HG03095 (cell line): ENCODE results near the gene DLG2.
A peak's percentile ranks its signal among the peaks of the same experiment; 100 is the strongest.
"Not testable (repeated sequence)": the region's sequence is repeated elsewhere in the genome, so short reads cannot be mapped to it uniquely, and the experiment has no call there.

Source experiments
- ATAC-seq: cut with Tn5 transposase; IDR thresholded peaks from one replicate; pipeline ENCODE4 v1.9.1; 2021; ENCODE audit warnings: moderate library complexity; ENCODE audit not compliant: unreplicated experiment

DLG2 gene

DNA sequence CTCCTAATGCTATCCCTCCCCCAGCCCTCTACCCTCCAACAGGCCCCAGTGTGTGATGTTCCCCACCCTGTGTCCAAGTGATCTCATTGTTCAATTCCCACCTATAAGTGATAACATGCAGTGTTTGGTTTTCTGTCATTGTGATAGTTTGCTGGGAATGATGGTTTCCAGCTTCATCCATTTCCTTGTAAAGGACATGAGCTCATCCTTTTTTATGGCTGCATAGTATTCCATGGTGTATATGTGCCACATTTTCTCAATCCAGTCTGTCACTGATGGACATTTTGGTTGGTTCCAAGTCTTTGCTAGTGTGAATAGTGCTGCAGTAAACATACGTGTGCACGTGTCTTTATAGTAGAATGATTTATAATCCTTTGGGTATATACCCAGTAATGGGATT, 277.6 kb downstream of the DLG2 start:
- not testable (repeated sequence) for ATAC-seq

- no peak for ATAC-seq
Measured at GRCh38 chr11:85348945-85349344, 278.2 kb downstream of the DLG2 start.

DNA sequence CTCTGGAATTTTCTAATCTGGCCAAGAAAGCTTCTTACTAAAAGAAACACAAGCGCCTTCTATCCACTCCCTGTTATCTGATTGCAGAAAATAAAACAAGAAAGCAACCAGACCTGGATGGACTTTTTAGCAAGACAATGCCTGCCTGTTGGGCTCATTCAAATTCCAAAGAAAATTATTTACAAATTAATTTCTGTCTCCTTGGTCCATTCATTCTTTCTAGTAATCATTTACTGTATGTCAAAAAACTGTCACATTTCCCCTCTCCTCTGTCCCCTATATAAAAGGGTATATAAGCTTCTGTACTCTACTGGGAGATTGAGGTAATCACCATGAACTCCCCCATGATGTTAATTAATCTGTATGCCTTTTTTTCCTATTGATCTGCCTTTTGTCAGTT, 279.9 kb downstream of the DLG2 start:
- ATAC-seq: no peak

GRCh38 chr11:85346484-85346883, 280.7 kb downstream of the DLG2 start:
- no peak for ATAC-seq

- ATAC-seq: not testable (repeated sequence)
Measured at GRCh38 chr11:85340846-85341245, 286.3 kb downstream of the DLG2 start.

GRCh38 chr11:85318573-85318972, 308.6 kb downstream of the DLG2 start:
- no peak for ATAC-seq

DNA sequence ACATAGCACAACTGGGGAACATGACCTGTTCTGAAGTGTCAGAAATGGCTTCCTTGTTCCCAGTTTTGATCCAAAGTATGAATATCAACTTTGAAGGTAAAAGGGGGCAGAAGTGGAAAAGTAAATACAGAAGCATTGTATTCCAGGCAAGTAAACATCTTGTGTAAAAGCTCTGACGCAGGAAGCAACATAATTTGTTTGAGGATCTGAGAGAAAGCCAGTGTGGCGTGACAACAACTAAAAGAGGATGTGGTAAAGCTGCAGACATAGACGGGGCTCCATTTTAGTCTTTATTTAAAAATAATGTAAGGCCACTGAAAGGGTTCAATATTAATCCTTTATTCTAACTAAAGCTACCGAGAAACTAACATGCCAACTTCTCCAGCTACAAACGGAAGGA, 310.2 kb downstream of the DLG2 start:
- ATAC-seq: peak; percentile 99

DNA sequence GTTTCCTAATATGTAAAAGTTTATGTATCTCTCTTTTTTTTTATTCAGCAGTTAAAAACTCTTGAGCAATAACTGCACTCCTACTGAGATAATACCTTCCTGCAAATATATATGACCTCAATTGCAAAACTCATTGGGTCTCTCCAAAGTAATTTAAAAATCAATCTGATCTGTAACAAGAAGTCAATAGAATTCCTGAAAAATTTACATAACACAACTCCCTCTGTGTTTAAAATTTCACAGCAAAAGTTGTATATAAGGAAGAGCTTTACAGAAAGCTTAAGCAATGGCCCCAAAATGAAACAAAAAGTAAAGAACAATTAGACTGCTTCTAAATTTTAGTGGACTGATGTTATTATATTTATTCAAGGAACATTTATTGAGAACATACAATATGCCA, 313.4 kb downstream of the DLG2 start:
- ATAC-seq: no peak

- no peak for ATAC-seq
Measured at GRCh38 chr11:85310479-85310878, 316.7 kb downstream of the DLG2 start.

DNA sequence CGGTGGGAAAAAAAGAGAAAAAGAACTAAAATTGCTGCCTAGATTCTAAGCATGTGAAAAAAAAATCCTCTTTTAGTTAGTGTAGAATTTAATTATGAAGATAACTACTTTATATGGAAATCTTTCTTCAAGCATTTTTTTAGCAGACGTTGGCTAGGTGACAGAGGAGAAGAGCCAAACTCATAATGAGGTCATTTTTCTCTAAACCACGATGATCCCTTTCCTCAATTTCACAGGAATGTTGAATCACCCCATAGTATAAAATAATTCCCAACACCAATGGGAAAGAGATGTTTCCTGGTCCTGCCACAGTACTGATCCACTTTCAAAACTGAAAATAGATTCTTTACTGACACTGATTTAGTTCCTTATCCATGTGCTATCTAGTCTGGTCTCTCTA, 319.8 kb downstream of the DLG2 start:
- ATAC-seq: no peak

DNA sequence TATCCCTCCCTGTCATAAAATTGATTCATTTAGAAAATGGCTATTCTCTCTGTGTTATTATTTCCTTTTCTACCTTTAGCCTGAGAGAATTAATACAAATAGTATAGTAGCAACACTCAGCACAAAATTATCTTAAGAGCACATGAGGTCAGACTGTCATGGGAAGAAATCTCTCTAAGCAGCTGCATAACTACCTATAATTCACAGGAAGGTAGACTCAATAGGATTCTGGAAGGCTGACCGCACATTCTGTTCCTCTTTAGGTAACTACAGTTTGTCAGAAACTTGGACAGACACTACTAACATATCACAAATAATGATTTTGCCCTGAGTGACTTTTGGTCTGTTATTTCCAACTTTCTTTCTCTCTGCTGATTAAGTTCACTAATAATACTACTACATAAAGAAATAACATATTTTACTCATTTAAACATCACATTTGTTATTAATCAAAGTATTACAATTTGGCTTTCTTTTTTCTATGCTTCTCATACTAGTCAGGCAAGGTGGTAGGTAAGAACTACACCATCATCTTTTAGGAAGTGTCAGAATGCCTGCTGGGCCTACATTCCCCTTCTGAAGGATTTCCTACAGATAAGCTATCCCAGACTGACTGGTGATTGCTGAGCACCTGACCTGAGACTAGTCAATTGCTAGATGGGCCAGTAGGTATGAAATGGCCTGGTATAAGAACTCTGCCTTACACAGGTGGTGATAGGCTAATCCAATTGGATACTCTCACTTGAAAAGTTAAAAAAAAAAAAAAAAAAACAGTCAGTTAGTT, 325.1 kb downstream of the DLG2 start:
- ATAC-seq: no peak

- ATAC-seq: no peak
Measured at GRCh38 chr11:85299258-85299942, 327.7 kb downstream of the DLG2 start.

DNA sequence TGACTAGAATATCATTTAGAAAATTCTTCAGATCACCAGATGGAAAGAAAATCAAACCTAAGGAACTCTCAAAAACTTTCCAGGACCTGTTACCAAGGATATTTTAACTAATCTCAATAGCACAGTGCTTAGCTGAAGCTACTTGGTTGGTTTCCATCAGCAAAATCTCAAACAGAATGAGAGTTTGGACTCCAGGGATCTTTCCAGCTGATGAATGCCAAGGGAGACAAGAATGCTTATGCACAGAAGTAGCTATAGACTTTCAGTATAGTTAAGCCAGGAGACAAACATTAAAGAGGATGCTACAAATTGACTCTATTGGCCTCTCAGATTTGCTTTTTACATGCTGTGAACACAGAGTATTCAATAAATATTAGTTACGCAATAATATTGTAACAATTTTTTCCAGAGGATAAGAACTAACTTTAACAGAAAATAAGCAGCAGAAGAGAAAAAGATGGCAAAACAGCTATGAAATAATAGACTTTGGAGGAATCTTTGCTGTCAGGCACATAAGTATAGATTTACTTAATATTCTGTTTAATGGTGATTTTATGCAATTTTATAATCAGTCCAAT, 331.4 kb downstream of the DLG2 start:
- no peak for ATAC-seq

DNA sequence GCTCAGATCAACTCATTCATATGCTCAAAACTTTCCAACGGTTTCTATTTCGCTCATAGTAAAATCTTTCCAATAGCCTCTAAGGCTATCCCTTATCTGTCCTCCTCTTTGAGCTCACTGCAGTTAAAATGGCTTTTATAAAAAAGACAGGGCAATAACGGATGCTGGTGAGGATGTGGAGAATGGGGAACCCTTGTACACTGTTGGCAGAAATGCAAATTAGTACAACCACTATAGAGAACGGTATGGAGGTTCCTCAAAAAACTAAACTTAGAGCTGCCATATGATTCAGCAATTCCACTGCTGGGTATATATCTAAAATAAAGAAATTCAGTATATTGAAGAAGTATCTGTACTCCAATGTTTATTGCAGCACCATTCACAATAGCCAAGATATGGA, 345.6 kb downstream of the DLG2 start:
- ATAC-seq: no peak

GRCh38 chr11:85279267-85279666, 347.9 kb downstream of the DLG2 start:
- no peak for ATAC-seq

DNA sequence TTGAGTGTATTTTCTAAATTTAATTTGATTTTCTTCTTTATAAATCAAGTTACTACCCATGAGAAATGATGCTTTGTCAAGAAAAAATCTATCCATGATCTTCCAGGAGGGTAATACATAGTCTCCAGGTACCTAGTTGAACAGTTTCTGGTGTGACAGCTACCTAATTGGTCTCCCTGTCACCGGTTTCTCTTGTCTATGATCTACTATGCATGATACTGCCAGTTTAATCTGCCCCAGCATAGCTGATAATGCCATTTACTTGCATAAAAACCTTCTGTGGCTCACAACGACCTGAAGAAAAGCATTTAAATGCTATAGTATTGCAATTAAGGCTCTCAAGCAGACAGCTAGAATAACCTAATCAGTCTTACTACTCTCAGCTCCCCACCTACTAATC, 349.5 kb downstream of the DLG2 start:
- ATAC-seq: no peak

DNA sequence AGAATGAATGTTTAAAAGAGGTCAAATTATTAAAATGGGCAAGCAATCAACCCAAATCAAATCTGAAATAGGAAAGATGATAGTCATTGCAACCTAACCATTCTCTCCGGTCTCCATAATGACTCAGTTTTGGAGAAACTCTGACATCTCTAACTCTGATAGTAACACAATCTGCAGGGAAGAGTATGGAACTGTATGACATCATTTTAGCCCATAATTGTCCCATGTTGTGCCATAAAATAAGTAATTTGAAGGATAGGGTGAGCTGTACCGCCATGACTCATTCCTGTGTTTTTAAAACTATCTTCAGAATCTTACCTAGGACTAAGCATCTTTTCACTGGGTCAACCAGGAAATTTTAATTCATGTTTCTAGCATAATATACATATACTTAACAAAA, 350.8 kb downstream of the DLG2 start:
- ATAC-seq: no peak

DNA sequence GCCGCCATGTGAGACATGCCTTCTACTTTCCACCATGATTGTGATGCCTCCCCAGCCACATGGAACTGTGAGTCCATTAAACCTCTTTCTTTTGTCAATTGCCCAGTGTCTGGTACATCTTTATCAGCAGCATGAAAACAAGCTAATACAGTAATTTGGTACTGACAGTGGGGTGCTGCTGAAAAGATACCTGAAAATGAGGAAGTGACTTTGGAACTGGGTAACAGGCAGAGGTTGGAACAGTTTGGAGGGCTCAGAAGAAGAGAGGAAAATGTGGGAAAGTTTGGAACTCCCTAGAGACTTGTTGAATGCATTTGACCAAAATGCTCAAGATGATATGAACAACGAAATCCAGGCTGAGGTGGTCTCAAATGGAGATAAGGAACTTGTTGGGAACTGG, 356.8 kb downstream of the DLG2 start:
- not testable (repeated sequence) for ATAC-seq

GRCh38 chr11:85269109-85269508, 358.0 kb downstream of the DLG2 start:
- ATAC-seq: no peak

GRCh38 chr11:85266646-85267045, 360.5 kb downstream of the DLG2 start:
- ATAC-seq: no peak

DNA sequence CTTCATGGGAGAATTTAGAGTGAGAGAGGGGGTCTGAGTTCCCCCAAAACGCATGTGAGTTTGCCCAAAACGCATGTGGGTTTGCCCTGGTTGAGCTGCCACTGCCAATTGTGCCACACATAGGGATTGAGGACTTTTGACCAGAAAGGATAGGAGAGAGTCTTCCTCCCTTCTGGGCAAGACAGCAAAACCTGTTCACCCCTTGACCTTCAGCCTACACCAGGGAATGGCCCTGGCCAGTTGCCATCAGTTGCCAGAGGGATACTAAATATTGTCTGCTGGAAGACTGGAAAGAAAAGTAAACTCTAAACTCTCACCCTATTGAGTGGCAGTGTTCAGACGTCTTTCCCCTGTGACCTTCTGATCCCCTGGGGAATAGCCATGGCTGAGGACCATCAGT, 363.8 kb downstream of the DLG2 start:
- ATAC-seq: no peak

GRCh38 chr11:85257837-85258236, 369.3 kb downstream of the DLG2 start:
- no peak for ATAC-seq
